ENCODE data around the gene PRPF31. TPM values are rescaled to one million over a fixed set of nuclear protein-coding genes. Genes with fewer than 3 reads are reported as not detected.

The PRPF31 gene
- polyA plus RNA-seq, 1 experiment, result 39.4 TPM

- POLR2A ChIA-PET, result no interaction called here
- H3K4me3 ChIP-seq (ENCODE audit: low read depth, low read length), result no peak overlapping the region
- TF ChIP-seq CTCF (IDR thresholded peaks at IDR 0.05; ENCODE audit: insufficient read depth, low read depth, low read length), result no peak
- no peaks in the 10 kb centered on the region for H3K27me3 ChIP-seq (ENCODE audit: control insufficient read depth, insufficient read depth, low read length)
- H3K36me3 ChIP-seq (ENCODE audit: control insufficient read depth, insufficient read depth, low read length), result peaks cover 28% of the 10 kb centered on the region
- DNase-seq (ENCODE audit: low read depth), result no peak
- CTCF ChIA-PET, result interaction anchor here (0.8 kb wide), 1 partner anchor 9 kb away, joined by 3 read pairs; no protein-coding TSS in a partner anchor
Measured at GRCh38 chr19:54109651-54110050, 5.9 kb upstream of the PRPF31 start.

- no peaks in the 10 kb centered on the region for H3K27me3 ChIP-seq (ENCODE audit: control insufficient read depth, insufficient read depth, low read length)
- H3K4me3 ChIP-seq (ENCODE audit: low read depth, low read length), result peak overlapping the region; percentile 67
- CTCF ChIA-PET, result interaction anchor here (0.7 to 1.4 kb wide), 2 partner anchors 16 to 17 kb away, joined by 3 to 4 read pairs; no protein-coding TSS in a partner anchor
- no peak for TF ChIP-seq CTCF (IDR thresholded peaks at IDR 0.05; ENCODE audit: insufficient read depth, low read depth, low read length)
- POLR2A ChIA-PET, result interaction anchor here (1.4 kb wide), 1 partner anchor 23 kb away, joined by 7 read pairs; the partner anchor contains the start of gene CNOT3
- DNase-seq (ENCODE audit: low read depth), result no peak
- peaks cover 12% of the 10 kb centered on the region for H3K36me3 ChIP-seq (ENCODE audit: control insufficient read depth, insufficient read depth, low read length)
Measured at GRCh38 chr19:54114340-54115108, 1.0 kb upstream of the PRPF31 start.

GRCh38 chr19:54121259-54121658 lies 5.7 kb downstream of the PRPF31 start:
- Histone ChIP-seq H3K27me3 (ENCODE audit: control insufficient read depth, insufficient read depth, low read length) (no peaks in the 10 kb centered on the region), H3K4me3 (ENCODE audit: low read depth, low read length) (no peak overlapping the region), H3K36me3 (ENCODE audit: control insufficient read depth, insufficient read depth, low read length) (peaks cover 34% of the 10 kb centered on the region)
- ChIA-PET CTCF (no interaction called here), POLR2A (no interaction called here)
- TF ChIP-seq CTCF (IDR thresholded peaks at IDR 0.05; ENCODE audit: insufficient read depth, low read depth, low read length), result no peak
- DNase-seq (ENCODE audit: low read depth), result no peak

- POLR2A ChIA-PET, result interaction anchor here (0.6 kb wide), 2 partner anchors 26 to 250 kb away, joined by 3 to 5 read pairs; no protein-coding TSS in a partner anchor
- Histone ChIP-seq H3K27me3 (ENCODE audit: control insufficient read depth, insufficient read depth, low read length) (no peaks in the 10 kb centered on the region), H3K36me3 (ENCODE audit: control insufficient read depth, insufficient read depth, low read length) (peaks cover 36% of the 10 kb centered on the region), H3K4me3 (ENCODE audit: low read depth, low read length) (no peak overlapping the region)
- TF ChIP-seq CTCF (IDR thresholded peaks at IDR 0.05; ENCODE audit: insufficient read depth, low read depth, low read length), result no peak
- DNase-seq (ENCODE audit: low read depth), result no peak
- CTCF ChIA-PET, result no interaction called here
Measured at GRCh38 chr19:54123682-54124081, 8.1 kb downstream of the PRPF31 start.

- Histone ChIP-seq H3K27me3 (ENCODE audit: control insufficient read depth, insufficient read depth, low read length) (no peaks in the 10 kb centered on the region), H3K36me3 (ENCODE audit: control insufficient read depth, insufficient read depth, low read length) (peaks cover 41% of the 10 kb centered on the region), H3K4me3 (ENCODE audit: low read depth, low read length) (no peak overlapping the region)
- POLR2A ChIA-PET, result interaction anchor here (0.6 kb wide), 1 partner anchor 27 kb away, joined by 5 read pairs; no protein-coding TSS in a partner anchor
- DNase-seq (ENCODE audit: low read depth), result no peak
- no peak for TF ChIP-seq CTCF (IDR thresholded peaks at IDR 0.05; ENCODE audit: insufficient read depth, low read depth, low read length)
- CTCF ChIA-PET, result no interaction called here
Measured at GRCh38 chr19:54124393-54124792, 8.8 kb downstream of the PRPF31 start.

Measured in BJ (cell line).